ENCODE data around the gene MSANTD1.

DNA sequence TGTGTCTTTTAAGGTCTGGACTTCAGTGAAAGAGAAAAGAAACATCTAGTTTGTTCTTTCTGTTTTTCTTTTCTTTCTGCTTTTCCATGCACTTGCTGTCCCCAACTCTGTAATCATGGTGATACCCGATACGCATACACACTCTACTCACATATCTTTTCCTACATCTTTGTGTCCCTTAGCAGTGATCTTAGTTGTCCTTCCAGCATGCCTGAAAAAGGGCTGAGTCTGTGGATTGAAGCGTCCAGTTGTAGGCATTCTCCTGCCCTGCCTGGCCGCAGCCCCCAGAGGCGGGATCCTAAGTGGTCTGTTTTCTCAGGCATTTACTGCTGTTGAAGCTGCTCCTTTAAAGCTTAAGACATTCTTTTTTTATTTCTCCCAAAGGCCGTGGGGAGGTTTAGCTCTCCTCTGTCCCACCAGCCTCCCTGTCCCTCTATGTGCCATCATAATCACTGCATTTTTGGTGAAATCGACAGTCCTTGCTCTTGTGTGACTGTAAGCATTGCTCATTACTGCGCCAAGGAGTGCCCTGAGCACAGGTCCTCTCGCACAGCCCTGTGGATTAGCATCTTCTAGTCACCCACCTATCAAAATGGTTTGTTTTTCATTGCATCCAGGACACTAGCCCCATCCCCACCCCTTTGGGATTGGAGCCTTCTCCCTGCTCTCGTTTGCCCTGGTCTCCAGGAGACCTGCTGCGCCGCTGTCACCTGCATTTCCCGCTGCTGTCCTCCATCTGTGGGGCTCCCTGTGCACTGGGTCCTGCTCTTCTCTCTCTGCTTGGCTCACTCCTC is 48.3 kb downstream of the MSANTD1 start:
- TF ChIP-seq, protein P1, sequence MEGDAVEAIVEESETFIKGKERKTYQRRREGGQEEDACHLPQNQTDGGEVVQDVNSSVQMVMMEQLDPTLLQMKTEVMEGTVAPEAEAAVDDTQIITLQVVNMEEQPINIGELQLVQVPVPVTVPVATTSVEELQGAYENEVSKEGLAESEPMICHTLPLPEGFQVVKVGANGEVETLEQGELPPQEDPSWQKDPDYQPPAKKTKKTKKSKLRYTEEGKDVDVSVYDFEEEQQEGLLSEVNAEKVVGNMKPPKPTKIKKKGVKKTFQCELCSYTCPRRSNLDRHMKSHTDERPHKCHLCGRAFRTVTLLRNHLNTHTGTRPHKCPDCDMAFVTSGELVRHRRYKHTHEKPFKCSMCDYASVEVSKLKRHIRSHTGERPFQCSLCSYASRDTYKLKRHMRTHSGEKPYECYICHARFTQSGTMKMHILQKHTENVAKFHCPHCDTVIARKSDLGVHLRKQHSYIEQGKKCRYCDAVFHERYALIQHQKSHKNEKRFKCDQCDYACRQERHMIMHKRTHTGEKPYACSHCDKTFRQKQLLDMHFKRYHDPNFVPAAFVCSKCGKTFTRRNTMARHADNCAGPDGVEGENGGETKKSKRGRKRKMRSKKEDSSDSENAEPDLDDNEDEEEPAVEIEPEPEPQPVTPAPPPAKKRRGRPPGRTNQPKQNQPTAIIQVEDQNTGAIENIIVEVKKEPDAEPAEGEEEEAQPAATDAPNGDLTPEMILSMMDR (IDR thresholded peaks at IDR 0.05; ENCODE audit: low read depth, low read length), result no peak
- no peak for TF ChIP-seq EZH2phosphoT487 (IDR thresholded peaks at IDR 0.05; ENCODE audit: low read depth)
